Thoracic aorta (tissue), 2 donors: ENCODE results near the gene F3. TPM values are rescaled to one million over a fixed set of nuclear protein-coding genes. Genes with fewer than 3 reads are reported as not detected.
A peak's percentile ranks its signal among the peaks of the same experiment; 100 is the strongest.

ENCODE experiments used
- ATAC-seq: fragments of 150-250 bp; one replicate; pipeline ENCODE4 v1.8.0; 2017; ENCODE audit warnings: low read depth; ENCODE audit not compliant: insufficient number of reproducible peaks, low FRiP score
- DNase-seq: peaks from one replicate; pipeline ENCODE4 v3.0.0-alpha.2; 2020; ENCODE audit warnings: low spot score
- H3K27ac ChIP-seq, 2 donors: fragments of 200-600 bp; sonication (generic); 1 replicate in 1 of 2; 2 replicates in 1 of 2; pipeline ENCODE4 v1.5.1; 2016; ENCODE audit warnings: mild to moderate bottlenecking in 2 of 2, moderate library complexity in 2 of 2
- H3K27me3 ChIP-seq: fragments of 200-600 bp; sonication (generic); replicated peaks from 2 replicates; pipeline ENCODE4 v1.6.0; 2016; ENCODE audit warnings: mild to moderate bottlenecking; ENCODE audit not compliant: insufficient read depth
- H3K36me3 ChIP-seq: fragments of 200-600 bp; sonication (generic); one replicate; pipeline ENCODE4 v1.5.1; 2016
- H3K4me1 ChIP-seq, 2 donors: fragments of 200-600 bp; sonication (generic); 1 replicate in 1 of 2; 2 replicates in 1 of 2; pipeline versions ENCODE4 v1.5.1 to v1.6.0; 2016; ENCODE audit warnings: low read depth in 2 of 2, mild to moderate bottlenecking in 1 of 2; ENCODE audit not compliant: control insufficient read depth in 1 of 2
- H3K4me3 ChIP-seq: fragments of 200-600 bp; sonication (generic); 2 replicates; pipeline ENCODE4 v1.5.1; 2016; ENCODE audit warnings: mild to moderate bottlenecking
- H3K9me3 ChIP-seq: fragments of 200-600 bp; sonication (generic); 2 replicates; pipeline ENCODE4 v1.5.1; 2016
- total RNA-seq, 2 donors: library from RNA; depleted of rRNA; stranded (reverse); fragments of >200 nt; gene quantifications; one replicate each; pipeline versions ENCODE4 v1.1.0 to v1.2.3, GENCODE V29; 2016
- TF ChIP-seq, protein P1 (sequence below): fragments of 200-600 bp; sonication (generic); IDR thresholded peaks from one replicate; pipeline ENCODE4 v1.5.1; 2019; ENCODE audit warnings: antibody characterized with exemption

F3 gene
- total RNA-seq, 2 donors from 2014 or later: 70.5 to 73.6 TPM

DNA sequence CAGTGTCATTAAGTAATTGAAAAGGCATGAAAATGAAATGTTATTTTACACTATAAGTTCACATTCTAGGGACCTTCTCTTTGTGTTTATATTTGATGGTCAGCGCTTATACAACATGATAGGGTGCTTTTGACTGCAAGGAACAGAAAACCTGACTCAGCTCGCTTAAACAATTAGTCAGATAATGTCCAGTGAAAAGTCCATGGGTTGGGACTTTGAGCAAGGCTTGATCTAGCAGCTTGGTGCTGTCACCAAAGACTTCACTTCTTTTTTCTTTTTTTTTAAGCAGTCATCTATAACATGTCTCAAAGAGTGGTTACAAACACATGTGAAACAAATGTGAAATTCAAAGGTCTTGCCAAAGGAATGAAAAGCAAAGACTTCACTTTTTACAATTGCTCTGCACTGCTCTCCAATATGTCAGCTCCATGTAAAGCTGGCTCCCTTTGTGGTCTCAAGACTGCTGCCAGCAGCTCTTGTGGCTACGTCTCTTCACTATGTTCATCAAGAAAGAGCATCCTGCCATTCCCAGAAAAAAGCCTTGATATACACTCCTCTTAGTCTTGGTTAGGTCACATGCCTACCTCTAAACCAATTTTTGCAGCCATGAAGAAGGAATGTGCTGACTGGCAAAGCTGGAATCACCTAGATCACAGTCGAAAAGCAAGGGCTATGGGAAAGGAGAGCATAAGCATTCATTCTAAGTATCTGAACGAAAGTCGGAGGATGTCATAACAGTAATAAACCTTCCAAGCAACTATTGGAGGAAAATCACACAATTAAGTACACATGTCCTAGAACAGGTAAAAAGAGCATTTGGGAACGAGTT, 15.2 kb downstream of the F3 start:
- no peak for DNase-seq
- Histone ChIP-seq H3K27ac (no peak overlapping the region), H3K4me3 (no peak overlapping the region), H3K4me1 (peaks cover 0 to 7% of the 10 kb centered on the region in 2 donors), H3K27me3 (no peaks in the 10 kb centered on the region), H3K36me3 (no peaks in the 10 kb centered on the region), H3K9me3 (no peaks in the 10 kb centered on the region)
- ATAC-seq: no peak
- TF ChIP-seq, protein P1, sequence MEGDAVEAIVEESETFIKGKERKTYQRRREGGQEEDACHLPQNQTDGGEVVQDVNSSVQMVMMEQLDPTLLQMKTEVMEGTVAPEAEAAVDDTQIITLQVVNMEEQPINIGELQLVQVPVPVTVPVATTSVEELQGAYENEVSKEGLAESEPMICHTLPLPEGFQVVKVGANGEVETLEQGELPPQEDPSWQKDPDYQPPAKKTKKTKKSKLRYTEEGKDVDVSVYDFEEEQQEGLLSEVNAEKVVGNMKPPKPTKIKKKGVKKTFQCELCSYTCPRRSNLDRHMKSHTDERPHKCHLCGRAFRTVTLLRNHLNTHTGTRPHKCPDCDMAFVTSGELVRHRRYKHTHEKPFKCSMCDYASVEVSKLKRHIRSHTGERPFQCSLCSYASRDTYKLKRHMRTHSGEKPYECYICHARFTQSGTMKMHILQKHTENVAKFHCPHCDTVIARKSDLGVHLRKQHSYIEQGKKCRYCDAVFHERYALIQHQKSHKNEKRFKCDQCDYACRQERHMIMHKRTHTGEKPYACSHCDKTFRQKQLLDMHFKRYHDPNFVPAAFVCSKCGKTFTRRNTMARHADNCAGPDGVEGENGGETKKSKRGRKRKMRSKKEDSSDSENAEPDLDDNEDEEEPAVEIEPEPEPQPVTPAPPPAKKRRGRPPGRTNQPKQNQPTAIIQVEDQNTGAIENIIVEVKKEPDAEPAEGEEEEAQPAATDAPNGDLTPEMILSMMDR: no peak

DNA sequence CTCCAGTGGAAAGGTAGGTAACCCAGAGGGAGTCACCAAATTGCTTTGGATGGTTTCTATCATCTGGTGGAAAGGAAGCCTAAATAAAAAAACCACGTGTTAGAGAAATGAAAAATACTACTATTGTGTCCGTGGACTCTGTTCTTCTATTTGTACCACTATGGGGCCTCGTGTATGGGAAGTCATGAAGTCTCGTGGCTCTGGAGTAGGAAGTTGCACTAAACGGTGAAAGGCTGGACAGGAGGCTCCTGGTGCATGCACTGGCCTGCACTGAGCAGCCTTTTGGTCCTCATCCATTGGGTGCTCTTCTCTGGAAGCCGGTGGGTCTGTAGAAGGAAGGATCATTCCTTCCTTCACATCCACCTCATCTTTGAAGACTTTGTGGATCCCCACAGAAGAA, 17.0 kb downstream of the F3 start:
- Histone ChIP-seq H3K27ac (no peak overlapping the region), H3K36me3 (no peaks in the 10 kb centered on the region), H3K4me1 (peaks cover 0 to 7% of the 10 kb centered on the region in 2 donors), H3K4me3 (no peak overlapping the region), H3K27me3 (no peaks in the 10 kb centered on the region), H3K9me3 (no peaks in the 10 kb centered on the region)
- DNase-seq (no peak), ATAC-seq (no peak)
- TF ChIP-seq, protein P1: no peak

- no peak for DNase-seq
- no peaks in the 10 kb centered on the region for H3K9me3 ChIP-seq
- ATAC-seq: no peak
- H3K27ac ChIP-seq: no peak overlapping the region
- H3K36me3 ChIP-seq: no peaks in the 10 kb centered on the region
- H3K4me3 ChIP-seq: no peak overlapping the region
- H3K27me3 ChIP-seq: no peaks in the 10 kb centered on the region
- peaks cover 0 to 1% of the 10 kb centered on the region in 2 donors for H3K4me1 ChIP-seq
- TF ChIP-seq, protein P1: peak; percentile 27
Observed at GRCh38 chr1:94522304-94522703, 19.3 kb downstream of the F3 start.

GRCh38 chr1:94519351-94519750, 22.2 kb downstream of the F3 start:
- TF ChIP-seq, protein P1: no peak
- no peaks in the 10 kb centered on the region for H3K36me3 ChIP-seq
- H3K4me1 ChIP-seq: no peaks in the 10 kb centered on the region
- no peaks in the 10 kb centered on the region for H3K9me3 ChIP-seq
- H3K4me3 ChIP-seq: no peak overlapping the region
- ATAC-seq (no peak), DNase-seq (no peak)
- no peak overlapping the region for H3K27ac ChIP-seq
- H3K27me3 ChIP-seq: no peaks in the 10 kb centered on the region

DNA sequence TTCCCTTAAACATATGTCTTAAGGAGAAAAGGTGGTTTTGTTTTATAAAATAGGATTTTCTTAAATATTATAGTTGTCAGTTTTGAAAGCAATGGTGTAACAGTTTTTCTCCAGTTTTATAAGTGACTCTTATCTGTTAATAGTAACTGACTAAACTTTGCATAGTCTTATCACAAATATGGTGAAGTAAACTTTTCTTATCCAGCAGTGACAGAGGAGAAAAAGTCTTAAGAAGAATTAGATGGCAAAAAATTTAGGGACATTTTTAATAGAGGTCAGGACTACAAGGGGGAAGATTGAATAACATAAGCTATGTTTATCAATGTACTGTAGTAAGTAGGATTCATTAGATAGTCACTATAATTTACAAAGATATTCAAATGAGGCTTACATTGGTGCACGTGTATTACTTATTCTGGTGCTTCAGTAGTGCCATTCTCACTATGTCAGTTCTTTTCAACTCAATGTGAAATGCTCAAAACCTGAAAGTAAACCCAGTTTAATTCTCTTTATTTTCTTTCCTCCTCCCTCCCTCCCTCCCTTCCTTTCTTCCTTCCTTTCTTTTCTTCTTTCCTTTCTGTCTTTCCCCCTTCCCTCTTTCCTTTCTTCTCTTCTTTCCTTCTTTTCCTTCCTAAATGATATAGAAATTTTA, 26.1 kb downstream of the F3 start:
- TF ChIP-seq, protein P1: no peak
- no peaks in the 10 kb centered on the region for H3K9me3 ChIP-seq
- H3K36me3 ChIP-seq: no peaks in the 10 kb centered on the region
- no peak overlapping the region for H3K27ac ChIP-seq
- no peaks in the 10 kb centered on the region for H3K4me1 ChIP-seq
- H3K27me3 ChIP-seq: no peaks in the 10 kb centered on the region
- ATAC-seq: no peak
- no peak overlapping the region for H3K4me3 ChIP-seq
- DNase-seq: no peak
